UCSD-AML1 (cell line): ENCODE results near the gene GALNT2.
A peak's percentile ranks its signal among the peaks of the same experiment; 100 is the strongest.

ENCODE experiments used
- DNase-seq: peaks from one replicate; lab custom pipeline; 2025; ENCODE audit not compliant: unreplicated experiment; lab: John Stamatoyannopoulos, UW

Gene GALNT2

GRCh38 chr1:230204842-230205241 is 137.8 kb downstream of the GALNT2 start:
- no peak for DNase-seq

- DNase-seq = no peak
Observed at GRCh38 chr1:230205719-230206198, 138.7 kb downstream of the GALNT2 start.

- DNase-seq = no peak
Observed at GRCh38 chr1:230206207-230206606, 139.2 kb downstream of the GALNT2 start.

- DNase-seq = no peak
Observed at GRCh38 chr1:230206976-230207375, 139.9 kb downstream of the GALNT2 start.

GRCh38 chr1:230207598-230207997 is 140.6 kb downstream of the GALNT2 start:
- DNase-seq = no peak

GRCh38 chr1:230208619-230209261 is 141.7 kb downstream of the GALNT2 start:
- DNase-seq = no peak

- DNase-seq = no peak
Observed at GRCh38 chr1:230210326-230210980, 143.4 kb downstream of the GALNT2 start.

- no peak for DNase-seq
Observed at GRCh38 chr1:230210981-230211336, 143.9 kb downstream of the GALNT2 start.

GRCh38 chr1:230211436-230212145 is 144.6 kb downstream of the GALNT2 start:
- DNase-seq = no peak

- DNase-seq = peak; percentile 31
Observed at GRCh38 chr1:230212405-230212936, 145.4 kb downstream of the GALNT2 start.

- no peak for DNase-seq
Observed at GRCh38 chr1:230215031-230215430, 148.0 kb downstream of the GALNT2 start.

GRCh38 chr1:230215529-230215928 is 148.5 kb downstream of the GALNT2 start:
- no peak for DNase-seq

GRCh38 chr1:230216896-230217295 is 149.9 kb downstream of the GALNT2 start:
- no peak for DNase-seq

GRCh38 chr1:230218667-230219066 is 151.6 kb downstream of the GALNT2 start:
- DNase-seq = no peak

GRCh38 chr1:230219174-230220067 is 152.4 kb downstream of the GALNT2 start:
- DNase-seq = no peak

- DNase-seq = no peak
Observed at GRCh38 chr1:230220478-230220877, 153.4 kb downstream of the GALNT2 start.

- DNase-seq = no peak
Observed at GRCh38 chr1:230220907-230221306, 153.9 kb downstream of the GALNT2 start.

GRCh38 chr1:230222678-230223077 is 155.6 kb downstream of the GALNT2 start:
- DNase-seq = no peak

GRCh38 chr1:230224101-230224960 is 157.3 kb downstream of the GALNT2 start:
- no peak for DNase-seq
